Measurements from ENCODE around the gene GPRC5D. TPM values are rescaled to one million over a fixed set of nuclear protein-coding genes. Genes with fewer than 3 reads are reported as not detected.

Gene GPRC5D
- polyA plus RNA-seq, 3 donors, result 0.49 TPM; not detected in 2

DNA sequence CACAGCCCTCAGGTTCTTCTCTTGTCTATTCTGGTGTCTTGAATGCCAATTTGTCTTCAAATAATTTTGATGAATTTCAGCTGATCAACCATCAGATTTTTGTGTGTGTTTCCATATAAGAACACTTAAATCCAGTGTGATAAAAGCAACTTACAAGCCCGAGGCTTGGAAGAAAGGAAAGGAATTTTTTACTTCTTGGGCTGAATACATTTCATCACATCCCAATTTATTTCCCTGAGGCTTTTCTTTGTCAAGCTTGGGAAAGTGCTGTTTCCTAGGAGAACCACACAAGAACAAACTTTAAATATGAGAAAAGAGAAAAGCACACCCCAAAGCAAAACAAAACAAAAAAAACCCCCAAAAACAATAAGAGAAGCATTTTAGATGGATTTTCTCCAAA lies 26.6 kb downstream of the GPRC5D start:
- Mint-ChIP-seq H3K9me3 (peaks cover 0 to 8% (median 0%) of the 10 kb centered on the region in 7 donors), H3K4me3 (no peak overlapping the region), H3K36me3 (peaks cover 0 to 1% of the 10 kb centered on the region in 2 donors), H3K4me1 (no peaks in the 10 kb centered on the region), H3K27me3 (ENCODE audit: low read depth in 3 of 3) (peaks cover 0 to 2% (median 2%) of the 10 kb centered on the region in 3 donors), H3K27ac (no peak overlapping the region)
- intact Hi-C loops (cut with micrococcal nuclease), result no loop called here
- Histone ChIP-seq H3K36me3 (replicated peaks in 1 of 2; ENCODE audit: control insufficient read depth in 1 of 2, insufficient read depth in 2 of 2, low read length in 2 of 2) (no peaks in the 10 kb centered on the region), H3K9ac (ENCODE audit: insufficient read depth, low read length, poor library complexity, severe bottlenecking) (no peak overlapping the region), H3K4me1 (ENCODE audit: control insufficient read depth in 1 of 2, insufficient read depth in 2 of 2, low read length in 2 of 2) (no peaks in the 10 kb centered on the region), H3K79me2 (ENCODE audit: insufficient read depth, low read length) (no peaks in the 10 kb centered on the region), H3K27me3 (ENCODE audit: control insufficient read depth in 2 of 2, insufficient read depth in 2 of 2, low read length in 2 of 2) (no peaks in the 10 kb centered on the region), H3K27ac (ENCODE audit: low read depth in 1 of 2, low read length in 2 of 2) (no peak overlapping the region), H3K4me3 (replicated peaks in 1 of 3; ENCODE audit: low read depth in 2 of 3, low read length in 3 of 3) (no peak overlapping the region), H2AFZ (ENCODE audit: insufficient read depth, low read depth, low read length, poor library complexity, severe bottlenecking) (no peak overlapping the region), H3K9me3 (replicated peaks in 1 of 2; ENCODE audit: control insufficient read depth in 1 of 2, insufficient read depth in 1 of 2, low read length in 2 of 2) (no peaks in the 10 kb centered on the region), H4K20me1 (ENCODE audit: insufficient read depth, low read length) (no peaks in the 10 kb centered on the region), H3K4me2 (replicated peaks; ENCODE audit: extremely low read depth, low read length, poor library complexity, severe bottlenecking) (no peak overlapping the region)
- TF ChIP-seq, protein P1, sequence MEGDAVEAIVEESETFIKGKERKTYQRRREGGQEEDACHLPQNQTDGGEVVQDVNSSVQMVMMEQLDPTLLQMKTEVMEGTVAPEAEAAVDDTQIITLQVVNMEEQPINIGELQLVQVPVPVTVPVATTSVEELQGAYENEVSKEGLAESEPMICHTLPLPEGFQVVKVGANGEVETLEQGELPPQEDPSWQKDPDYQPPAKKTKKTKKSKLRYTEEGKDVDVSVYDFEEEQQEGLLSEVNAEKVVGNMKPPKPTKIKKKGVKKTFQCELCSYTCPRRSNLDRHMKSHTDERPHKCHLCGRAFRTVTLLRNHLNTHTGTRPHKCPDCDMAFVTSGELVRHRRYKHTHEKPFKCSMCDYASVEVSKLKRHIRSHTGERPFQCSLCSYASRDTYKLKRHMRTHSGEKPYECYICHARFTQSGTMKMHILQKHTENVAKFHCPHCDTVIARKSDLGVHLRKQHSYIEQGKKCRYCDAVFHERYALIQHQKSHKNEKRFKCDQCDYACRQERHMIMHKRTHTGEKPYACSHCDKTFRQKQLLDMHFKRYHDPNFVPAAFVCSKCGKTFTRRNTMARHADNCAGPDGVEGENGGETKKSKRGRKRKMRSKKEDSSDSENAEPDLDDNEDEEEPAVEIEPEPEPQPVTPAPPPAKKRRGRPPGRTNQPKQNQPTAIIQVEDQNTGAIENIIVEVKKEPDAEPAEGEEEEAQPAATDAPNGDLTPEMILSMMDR (IDR thresholded peaks at IDR 0.05), result no peak
- no peak for DNase-seq
- no CpG with 5 or more reads among the region's 1 CpG for WGBS (ENCODE audit: insufficient coverage)

GRCh38 chr12:12924169-12924568 lies 27.8 kb downstream of the GPRC5D start:
- Mint-ChIP-seq H3K4me1 (no peaks in the 10 kb centered on the region), H3K27me3 (ENCODE audit: low read depth in 3 of 3) (peaks cover 0 to 3% (median 2%) of the 10 kb centered on the region in 3 donors), H3K4me3 (no peak overlapping the region), H3K36me3 (no peaks in the 10 kb centered on the region), H3K9me3 (peaks cover 0 to 8% (median 0%) of the 10 kb centered on the region in 7 donors), H3K27ac (no peak overlapping the region)
- Histone ChIP-seq H3K4me3 (replicated peaks in 1 of 3; ENCODE audit: low read depth in 2 of 3, low read length in 3 of 3) (no peak overlapping the region), H3K9ac (ENCODE audit: insufficient read depth, low read length, poor library complexity, severe bottlenecking) (no peak overlapping the region), H3K9me3 (replicated peaks in 1 of 2; ENCODE audit: control insufficient read depth in 1 of 2, insufficient read depth in 1 of 2, low read length in 2 of 2) (no peaks in the 10 kb centered on the region), H3K79me2 (ENCODE audit: insufficient read depth, low read length) (no peaks in the 10 kb centered on the region), H3K27me3 (ENCODE audit: control insufficient read depth in 2 of 2, insufficient read depth in 2 of 2, low read length in 2 of 2) (no peaks in the 10 kb centered on the region), H3K4me2 (replicated peaks; ENCODE audit: extremely low read depth, low read length, poor library complexity, severe bottlenecking) (no peak overlapping the region), H3K27ac (ENCODE audit: low read depth in 1 of 2, low read length in 2 of 2) (no peak overlapping the region), H3K4me1 (ENCODE audit: control insufficient read depth in 1 of 2, insufficient read depth in 2 of 2, low read length in 2 of 2) (no peaks in the 10 kb centered on the region), H3K36me3 (replicated peaks in 1 of 2; ENCODE audit: control insufficient read depth in 1 of 2, insufficient read depth in 2 of 2, low read length in 2 of 2) (no peaks in the 10 kb centered on the region), H2AFZ (ENCODE audit: insufficient read depth, low read depth, low read length, poor library complexity, severe bottlenecking) (no peak overlapping the region), H4K20me1 (ENCODE audit: insufficient read depth, low read length) (no peaks in the 10 kb centered on the region)
- DNase-seq, result no peak
- intact Hi-C loops (cut with micrococcal nuclease), result no loop called here
- TF ChIP-seq, protein P1 (IDR thresholded peaks at IDR 0.05), result no peak
- WGBS (ENCODE audit: insufficient coverage), result 100% methylated on average over 2 of the region's 4 CpGs
